Measurements from ENCODE around the gene MCEE. TPM values are rescaled to one million over a fixed set of nuclear protein-coding genes. Genes with fewer than 3 reads are reported as not detected.

Gene MCEE

Small RNA genes within 50 kb of the gene (small RNA-seq; reads per million reads assigned to genes)
- gene AC007881.1 (ENCODE audit: insufficient read depth): not detected
